ENCODE measurements around the gene SEC61B.

Gene SEC61B

GRCh38 chr9:99197987-99198386 is 24.1 kb upstream of the SEC61B start:
- 77% methylated on average over 8 of the region's 9 CpGs for whole genome bisulfite sequencing
- no peak overlapping the region for H3K18ac ChIP-seq (ENCODE audit: low read depth in 1 of 2, low read length in 2 of 2)
- H3K36me3 ChIP-seq (ENCODE audit: control insufficient read depth in 1 of 2, insufficient read depth in 2 of 2, low read depth in 1 of 2, low read length in 2 of 2), result no peaks in the 10 kb centered on the region

GRCh38 chr9:99199938-99200539 is 22.0 kb upstream of the SEC61B start:
- no peak overlapping the region for H2AFZ ChIP-seq (ENCODE audit: low read depth, low read length)
- H3K14ac ChIP-seq (ENCODE audit: low read length in 2 of 2), result no peak overlapping the region
- no peak overlapping the region for H3K23ac ChIP-seq (ENCODE audit: low read length in 2 of 2)
- H3K79me1 ChIP-seq (replicated peaks; ENCODE audit: low read length, poor library complexity, severe bottlenecking), result no peaks in the 10 kb centered on the region
- WGBS, result 91% methylated on average over 8 of the region's 8 CpGs
- no peak overlapping the region for H2AK5ac ChIP-seq (ENCODE audit: low read length, severe bottlenecking)
- H2BK120ac ChIP-seq (ENCODE audit: low read depth, low read length), result no peak overlapping the region
- no peak overlapping the region for H3K4ac ChIP-seq (ENCODE audit: low read depth in 1 of 2, low read length in 2 of 2)
- H4K8ac ChIP-seq (ENCODE audit: low read length), result no peak overlapping the region
- H3K9ac ChIP-seq (ENCODE audit: low read length), result no peak overlapping the region
- H2BK15ac ChIP-seq (ENCODE audit: low read depth, poor library complexity, severe bottlenecking), result no peak overlapping the region
- no peak overlapping the region for H2BK5ac ChIP-seq (ENCODE audit: low read depth, low read length, poor library complexity, severe bottlenecking)
- peaks cover 23 to 30% of the 10 kb centered on the region in 2 experiments for H3K27me3 ChIP-seq (ENCODE audit: control insufficient read depth in 1 of 2, insufficient read depth in 1 of 2, low read length in 2 of 2)
- H3K27ac ChIP-seq (ENCODE audit: low read length, poor library complexity, severe bottlenecking), result no peak overlapping the region
- H3K4me1 ChIP-seq (ENCODE audit: control insufficient read depth, insufficient read depth, low read depth, low read length), result no peaks in the 10 kb centered on the region
- H3K4me3 ChIP-seq (ENCODE audit: insufficient read depth in 1 of 2, low read depth in 1 of 2, low read length in 2 of 2), result no peak overlapping the region
- no peak for DNase-seq
- H3K18ac ChIP-seq (ENCODE audit: low read depth in 1 of 2, low read length in 2 of 2), result no peak overlapping the region
- H3K9me3 ChIP-seq (ENCODE audit: control insufficient read depth, low read length), result peaks cover 2% of the 10 kb centered on the region
- no peak overlapping the region for H3K4me2 ChIP-seq (ENCODE audit: low read length, poor library complexity, severe bottlenecking)
- no peak overlapping the region for H4K91ac ChIP-seq (ENCODE audit: low read length)
- H3K36me3 ChIP-seq (ENCODE audit: control insufficient read depth in 1 of 2, insufficient read depth in 2 of 2, low read depth in 1 of 2, low read length in 2 of 2), result no peaks in the 10 kb centered on the region
- no peak overlapping the region for H2BK12ac ChIP-seq (ENCODE audit: low read length in 2 of 2)

More at GRCh38 chr9:99197987-99198386, 24.1 kb upstream of the SEC61B start:
- no peak for DNase-seq
- Histone ChIP-seq H3K23ac (ENCODE audit: low read length in 2 of 2) (no peak overlapping the region), H2BK12ac (ENCODE audit: low read length in 2 of 2) (no peak overlapping the region), H3K4me3 (ENCODE audit: insufficient read depth in 1 of 2, low read depth in 1 of 2, low read length in 2 of 2) (no peak overlapping the region), H3K4ac (ENCODE audit: low read depth in 1 of 2, low read length in 2 of 2) (no peak overlapping the region), H3K4me2 (ENCODE audit: low read length, poor library complexity, severe bottlenecking) (no peak overlapping the region), H2BK15ac (ENCODE audit: low read depth, poor library complexity, severe bottlenecking) (no peak overlapping the region), H2AFZ (ENCODE audit: low read depth, low read length) (no peak overlapping the region), H3K79me1 (replicated peaks; ENCODE audit: low read length, poor library complexity, severe bottlenecking) (no peaks in the 10 kb centered on the region), H3K4me1 (ENCODE audit: control insufficient read depth, insufficient read depth, low read depth, low read length) (no peaks in the 10 kb centered on the region), H2BK5ac (ENCODE audit: low read depth, low read length, poor library complexity, severe bottlenecking) (no peak overlapping the region), H3K9ac (ENCODE audit: low read length) (no peak overlapping the region), H4K91ac (ENCODE audit: low read length) (no peak overlapping the region), H3K27ac (ENCODE audit: low read length, poor library complexity, severe bottlenecking) (no peak overlapping the region), H3K14ac (ENCODE audit: low read length in 2 of 2) (no peak overlapping the region), H2BK120ac (ENCODE audit: low read depth, low read length) (no peak overlapping the region), H3K27me3 (ENCODE audit: control insufficient read depth in 1 of 2, insufficient read depth in 1 of 2, low read length in 2 of 2) (peaks cover 23 to 40% of the 10 kb centered on the region in 2 experiments), H3K9me3 (ENCODE audit: control insufficient read depth, low read length) (peaks cover 7% of the 10 kb centered on the region), H2AK5ac (ENCODE audit: low read length, severe bottlenecking) (no peak overlapping the region), H4K8ac (ENCODE audit: low read length) (no peak overlapping the region)

- Histone ChIP-seq H3K18ac (ENCODE audit: low read depth in 1 of 2, low read length in 2 of 2) (no peak overlapping the region), H2BK12ac (ENCODE audit: low read length in 2 of 2) (no peak overlapping the region), H2AK5ac (ENCODE audit: low read length, severe bottlenecking) (no peak overlapping the region), H2BK15ac (ENCODE audit: low read depth, poor library complexity, severe bottlenecking) (no peak overlapping the region), H3K23ac (ENCODE audit: low read length in 2 of 2) (no peak overlapping the region), H3K36me3 (ENCODE audit: control insufficient read depth in 1 of 2, insufficient read depth in 2 of 2, low read depth in 1 of 2, low read length in 2 of 2) (no peaks in the 10 kb centered on the region), H4K8ac (ENCODE audit: low read length) (no peak overlapping the region), H4K91ac (ENCODE audit: low read length) (no peak overlapping the region), H3K9ac (ENCODE audit: low read length) (no peak overlapping the region), H3K4me1 (ENCODE audit: control insufficient read depth, insufficient read depth, low read depth, low read length) (no peaks in the 10 kb centered on the region), H2BK120ac (ENCODE audit: low read depth, low read length) (no peak overlapping the region), H3K27ac (ENCODE audit: low read length, poor library complexity, severe bottlenecking) (no peak overlapping the region), H3K9me3 (ENCODE audit: control insufficient read depth, low read length) (no peaks in the 10 kb centered on the region), H3K14ac (ENCODE audit: low read length in 2 of 2) (no peak overlapping the region), H2BK5ac (ENCODE audit: low read depth, low read length, poor library complexity, severe bottlenecking) (no peak overlapping the region), H3K4me2 (ENCODE audit: low read length, poor library complexity, severe bottlenecking) (no peak overlapping the region), H3K4ac (ENCODE audit: low read depth in 1 of 2, low read length in 2 of 2) (no peak overlapping the region), H3K4me3 (ENCODE audit: insufficient read depth in 1 of 2, low read depth in 1 of 2, low read length in 2 of 2) (no peak overlapping the region), H2AFZ (ENCODE audit: low read depth, low read length) (no peak overlapping the region), H3K27me3 (ENCODE audit: control insufficient read depth in 1 of 2, insufficient read depth in 1 of 2, low read length in 2 of 2) (peaks cover 23 to 24% of the 10 kb centered on the region in 2 experiments), H3K79me1 (replicated peaks; ENCODE audit: low read length, poor library complexity, severe bottlenecking) (no peaks in the 10 kb centered on the region)
- 82% methylated on average over 5 of the region's 5 CpGs for WGBS
- DNase-seq, result no peak
Measured at GRCh38 chr9:99201603-99202002, 20.5 kb upstream of the SEC61B start.

GRCh38 chr9:99210572-99210971 is 11.5 kb upstream of the SEC61B start:
- Histone ChIP-seq H2AFZ (ENCODE audit: low read depth, low read length) (no peak overlapping the region), H2BK12ac (ENCODE audit: low read length in 2 of 2) (no peak overlapping the region), H4K8ac (ENCODE audit: low read length) (no peak overlapping the region), H2BK15ac (ENCODE audit: low read depth, poor library complexity, severe bottlenecking) (no peak overlapping the region), H3K14ac (ENCODE audit: low read length in 2 of 2) (no peak overlapping the region), H3K79me1 (replicated peaks; ENCODE audit: low read length, poor library complexity, severe bottlenecking) (peaks cover 27% of the 10 kb centered on the region), H4K91ac (ENCODE audit: low read length) (no peak overlapping the region), H2BK5ac (ENCODE audit: low read depth, low read length, poor library complexity, severe bottlenecking) (no peak overlapping the region), H3K4me3 (ENCODE audit: insufficient read depth in 1 of 2, low read depth in 1 of 2, low read length in 2 of 2) (no peak overlapping the region), H3K27me3 (ENCODE audit: control insufficient read depth in 1 of 2, insufficient read depth in 1 of 2, low read length in 2 of 2) (no peaks in the 10 kb centered on the region), H3K9me3 (ENCODE audit: control insufficient read depth, low read length) (no peaks in the 10 kb centered on the region), H3K9ac (ENCODE audit: low read length) (no peak overlapping the region), H2BK120ac (ENCODE audit: low read depth, low read length) (no peak overlapping the region), H3K18ac (ENCODE audit: low read depth in 1 of 2, low read length in 2 of 2) (no peak overlapping the region), H3K4me1 (ENCODE audit: control insufficient read depth, insufficient read depth, low read depth, low read length) (peaks cover 2% of the 10 kb centered on the region), H3K23ac (ENCODE audit: low read length in 2 of 2) (no peak overlapping the region), H3K4me2 (ENCODE audit: low read length, poor library complexity, severe bottlenecking) (no peak overlapping the region), H3K36me3 (ENCODE audit: control insufficient read depth in 1 of 2, insufficient read depth in 2 of 2, low read depth in 1 of 2, low read length in 2 of 2) (peaks cover 13% of the 10 kb centered on the region in 2 experiments), H3K27ac (ENCODE audit: low read length, poor library complexity, severe bottlenecking) (no peak overlapping the region), H2AK5ac (ENCODE audit: low read length, severe bottlenecking) (no peak overlapping the region), H3K4ac (ENCODE audit: low read depth in 1 of 2, low read length in 2 of 2) (no peak overlapping the region)
- DNase-seq, result no peak

Measured in mesenchymal stem cell (in vitro differentiated cells and primary cell).